ENCODE measurements around the gene LRRC73. TPM values are rescaled to one million over a fixed set of nuclear protein-coding genes. Genes with fewer than 3 reads are reported as not detected.
"Not testable (repeated sequence)": the region's sequence is repeated elsewhere in the genome, so short reads cannot be mapped to it uniquely, and the experiment has no call there.

LRRC73 gene
- total RNA-seq, 1 donor from 2014 or later: not detected

- H3K4me1 ChIP-seq: no peaks in the 10 kb centered on the region
- no peak for DNase-seq (ENCODE audit: low spot score in 2 of 2)
- no peaks in the 10 kb centered on the region for H3K36me3 ChIP-seq
- no peaks in the 10 kb centered on the region for H3K9me3 ChIP-seq
- H3K4me3 ChIP-seq: no peak overlapping the region
- H3K27ac ChIP-seq: no peak overlapping the region
- no peaks in the 10 kb centered on the region for H3K27me3 ChIP-seq
- intact Hi-C loops (cut with DNase I): no loop called here
- no peak for TF ChIP-seq CTCF (IDR thresholded peaks at IDR 0.05)
Measured at GRCh38 chr6:43465948-43466347, 44.2 kb downstream of the LRRC73 start.

- Histone ChIP-seq H3K9me3 (no peaks in the 10 kb centered on the region), H3K27ac (no peak overlapping the region), H3K4me1 (no peaks in the 10 kb centered on the region), H3K36me3 (no peaks in the 10 kb centered on the region), H3K4me3 (no peak overlapping the region), H3K27me3 (no peaks in the 10 kb centered on the region)
- no peak for TF ChIP-seq CTCF (IDR thresholded peaks at IDR 0.05)
- DNase-seq (ENCODE audit: low spot score in 2 of 2): no peak
- intact Hi-C loops (cut with DNase I): no loop called here
Measured at GRCh38 chr6:43464337-43464736, 45.8 kb downstream of the LRRC73 start.

- Histone ChIP-seq H3K36me3 (no peaks in the 10 kb centered on the region), H3K27ac (no peak overlapping the region), H3K9me3 (no peaks in the 10 kb centered on the region), H3K4me3 (no peak overlapping the region), H3K4me1 (no peaks in the 10 kb centered on the region), H3K27me3 (no peaks in the 10 kb centered on the region)
- intact Hi-C loops (cut with DNase I): no loop called here
- no peak for TF ChIP-seq CTCF (IDR thresholded peaks at IDR 0.05)
- no peak for DNase-seq (ENCODE audit: low spot score in 2 of 2)
Measured at GRCh38 chr6:43461936-43462335, 48.2 kb downstream of the LRRC73 start.

- Histone ChIP-seq H3K36me3 (no peaks in the 10 kb centered on the region), H3K4me3 (no peak overlapping the region), H3K4me1 (peaks cover 0 to 5% of the 10 kb centered on the region in 2 donors), H3K27ac (no peak overlapping the region), H3K27me3 (peaks cover 5% of the 10 kb centered on the region), H3K9me3 (no peaks in the 10 kb centered on the region)
- TF ChIP-seq CTCF (IDR thresholded peaks at IDR 0.05): no peak
- intact Hi-C loops (cut with DNase I): no loop called here
- DNase-seq (ENCODE audit: low spot score in 2 of 2): no peak
Measured at GRCh38 chr6:43460032-43460431, 50.1 kb downstream of the LRRC73 start.

GRCh38 chr6:43459535-43459934, 50.6 kb downstream of the LRRC73 start:
- no peak for DNase-seq (ENCODE audit: low spot score in 2 of 2)
- Histone ChIP-seq H3K4me3 (no peak overlapping the region), H3K36me3 (no peaks in the 10 kb centered on the region), H3K4me1 (peaks cover 0 to 9% of the 10 kb centered on the region in 2 donors), H3K9me3 (no peaks in the 10 kb centered on the region), H3K27ac (no peak overlapping the region), H3K27me3 (peaks cover 5% of the 10 kb centered on the region)
- no peak for TF ChIP-seq CTCF (IDR thresholded peaks at IDR 0.05)
- intact Hi-C loops (cut with DNase I): no loop called here

- H3K9me3 ChIP-seq; H3K27ac ChIP-seq; H3K4me3 ChIP-seq; intact Hi-C loops (cut with DNase I); H3K27me3 ChIP-seq; H3K4me1 ChIP-seq; DNase-seq (ENCODE audit: low spot score in 2 of 2); H3K36me3 ChIP-seq: not testable (repeated sequence)
Measured at GRCh38 chr6:43458154-43458553, 52.0 kb downstream of the LRRC73 start.
